Regular cardiac myocyte (primary cell): ENCODE measurements around the gene FXYD5. TPM values are rescaled to one million over a fixed set of nuclear protein-coding genes. Genes with fewer than 3 reads are reported as not detected.

ENCODE experiments used
- total RNA-seq: library from RNA; depleted of rRNA; stranded (reverse); fragments of >200 nt; gene quantifications from 2 replicates; pipeline ENCODE4 v1.2.3, GENCODE V29; 2014

The FXYD5 gene, protein sequence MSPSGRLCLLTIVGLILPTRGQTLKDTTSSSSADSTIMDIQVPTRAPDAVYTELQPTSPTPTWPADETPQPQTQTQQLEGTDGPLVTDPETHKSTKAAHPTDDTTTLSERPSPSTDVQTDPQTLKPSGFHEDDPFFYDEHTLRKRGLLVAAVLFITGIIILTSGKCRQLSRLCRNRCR
- 11.8 and 16.3 TPM in 2 replicates for total RNA-seq

DNA sequence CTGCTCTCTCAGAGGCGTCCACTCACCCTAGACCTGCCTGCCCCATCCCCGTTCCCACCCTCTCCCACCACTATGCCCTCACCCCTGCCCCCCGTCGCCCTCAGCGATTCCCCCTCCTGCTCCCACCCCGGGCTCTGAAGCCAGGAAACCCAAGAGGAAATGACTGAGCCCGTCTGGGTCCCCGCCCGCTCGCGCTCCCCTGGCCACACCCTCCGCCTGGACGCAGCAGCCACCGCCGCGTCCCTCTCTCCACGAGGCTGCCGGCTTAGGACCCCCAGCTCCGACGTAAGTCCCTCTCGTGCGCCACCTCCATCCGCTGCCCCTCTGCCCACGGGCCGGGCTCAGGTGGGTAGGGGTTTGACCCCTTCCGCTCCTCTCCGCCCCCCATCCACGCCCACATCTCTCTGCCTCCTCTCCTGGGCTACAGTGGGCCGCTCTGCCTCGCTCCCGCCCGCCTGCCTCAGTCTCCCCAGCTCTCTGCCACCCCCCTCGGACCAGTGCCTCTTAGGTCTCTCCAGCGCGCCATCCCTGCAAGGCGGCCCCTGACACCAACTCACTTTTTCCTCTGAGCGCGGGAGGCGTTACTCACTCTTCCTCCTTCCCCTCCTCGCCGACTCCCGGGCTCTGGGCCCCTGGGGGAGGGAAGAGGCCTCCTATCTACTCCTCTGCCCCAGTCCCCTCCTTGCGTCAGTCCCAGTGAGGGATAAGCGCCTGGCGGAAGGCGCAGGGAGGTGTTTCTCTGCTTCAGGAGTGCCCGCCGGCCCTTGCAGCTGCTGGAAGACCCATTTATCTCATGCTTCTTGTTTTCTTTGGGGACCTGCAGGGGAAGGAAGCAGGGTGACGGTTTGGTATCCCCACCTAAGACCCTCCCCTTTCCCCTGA is at the start of gene FXYD5:
FXYD5 (plus strand) TSS at position 211 of the 882 bp plus-strand sequence. CDS start 816 bp downstream, outside the sequence.

DNA sequence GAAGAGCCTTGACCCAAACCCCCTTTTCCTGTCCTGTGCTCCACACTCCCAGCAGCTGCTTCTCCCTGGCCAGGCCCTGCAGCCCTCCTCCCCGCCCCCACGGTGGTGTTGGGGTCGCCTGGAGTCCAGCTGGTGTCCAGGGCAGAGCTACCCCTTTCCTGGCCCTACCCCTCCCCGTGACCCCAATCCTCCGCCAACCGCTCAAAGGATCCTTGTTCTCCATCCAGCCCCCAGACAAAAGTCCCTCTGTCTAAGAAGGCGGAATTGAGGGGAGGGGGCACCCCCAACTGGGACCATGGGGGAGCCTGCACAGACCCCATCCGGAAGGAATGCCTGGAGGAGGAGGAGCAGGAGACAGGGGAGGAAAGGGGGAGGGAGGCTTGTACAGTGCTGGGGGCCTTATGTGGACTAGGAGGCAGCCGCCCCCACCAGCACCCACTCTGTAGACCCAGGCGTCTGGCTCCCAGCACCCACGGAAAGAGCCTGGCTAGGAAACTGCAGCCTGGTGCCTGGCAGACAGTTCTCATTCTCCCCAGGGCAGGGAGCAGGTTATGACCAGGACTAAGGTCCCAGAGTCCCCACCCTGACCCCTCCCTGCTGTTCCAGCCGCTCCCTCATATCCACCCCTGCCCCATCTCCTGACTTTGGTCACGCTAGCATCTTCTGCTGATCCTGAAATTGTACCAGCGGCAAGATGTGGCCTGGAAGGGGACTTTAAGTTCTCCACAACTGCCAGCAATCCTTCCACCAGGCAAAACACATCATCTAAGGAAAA is 39.2 kb upstream of the FXYD5 start, which contains the start of gene FXYD3:
FXYD3 (plus strand) TSS at position 647 of the 775 bp plus-strand sequence. CDS start 3,554 bp downstream, outside the sequence.

DNA sequence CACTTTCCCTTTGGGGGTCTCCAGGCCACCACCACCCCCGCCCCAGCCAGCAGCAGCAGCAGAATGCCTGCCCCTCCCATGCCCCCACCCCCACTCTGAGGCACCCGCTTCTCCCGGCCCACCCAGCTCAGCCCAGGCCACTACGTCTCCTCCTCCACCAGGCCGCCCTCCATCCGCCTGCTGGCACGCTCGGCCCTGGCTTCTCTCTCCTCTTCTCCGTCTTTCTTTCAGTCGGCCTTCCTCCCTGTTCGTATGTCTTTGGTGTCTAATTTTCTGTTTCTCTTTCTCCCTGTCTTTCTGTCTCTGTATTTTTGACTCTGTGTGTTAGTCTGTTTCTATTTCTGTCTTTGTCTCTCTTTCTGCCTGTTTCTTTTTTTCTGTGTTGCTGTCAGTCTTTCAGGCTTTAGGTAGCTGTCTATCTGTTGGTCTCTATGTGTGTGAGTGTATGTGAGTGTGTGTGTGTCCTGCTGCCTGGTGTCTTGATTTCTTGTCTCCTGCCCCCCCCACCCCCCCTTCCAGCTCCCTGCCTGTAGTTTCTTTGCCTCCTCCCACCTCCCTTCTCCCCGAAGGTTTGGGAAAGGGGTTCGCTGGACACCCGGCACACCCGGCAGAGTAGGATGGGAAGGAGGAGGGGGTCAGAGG is 19.8 kb upstream of the FXYD5 start, which contains the start of gene LGI4:
LGI4 (minus strand) TSS at position 459 of the 642 bp plus-strand sequence; CDS start at position 80, 379 bp downstream.

DNA sequence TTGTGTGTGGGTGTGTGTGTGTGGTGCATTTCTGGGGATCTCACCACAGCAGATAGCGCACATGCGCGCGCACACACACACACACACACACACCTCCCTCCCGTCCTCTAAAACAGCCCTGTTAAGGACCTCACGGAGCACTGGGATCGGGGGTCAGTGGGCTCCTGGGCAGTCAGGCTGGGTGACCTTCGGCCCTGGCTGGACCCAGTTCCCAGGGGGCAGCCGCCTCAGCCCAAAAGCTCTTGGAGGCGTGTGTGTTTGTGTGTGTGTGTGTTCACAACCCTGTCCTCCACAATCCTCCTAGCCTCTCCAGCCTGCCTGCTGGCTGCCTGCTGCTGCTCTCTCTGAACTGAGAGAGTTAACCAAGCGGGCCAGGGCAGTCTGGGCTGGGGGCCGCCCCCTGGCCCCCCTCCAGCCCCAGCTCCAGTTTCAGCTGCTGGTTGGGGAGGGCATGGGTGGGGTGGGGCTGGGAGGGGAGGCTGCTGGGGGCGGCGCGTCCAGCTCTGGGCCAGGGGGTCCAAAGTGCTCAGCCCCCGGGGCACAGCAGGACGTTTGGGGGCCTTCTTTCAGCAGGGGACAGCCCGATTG is 16.1 kb upstream of the FXYD5 start, which contains the start of gene FXYD1:
FXYD1 (plus strand) TSS at position 520 of the 588 bp plus-strand sequence. CDS start 1,256 bp downstream, outside the sequence.

DNA sequence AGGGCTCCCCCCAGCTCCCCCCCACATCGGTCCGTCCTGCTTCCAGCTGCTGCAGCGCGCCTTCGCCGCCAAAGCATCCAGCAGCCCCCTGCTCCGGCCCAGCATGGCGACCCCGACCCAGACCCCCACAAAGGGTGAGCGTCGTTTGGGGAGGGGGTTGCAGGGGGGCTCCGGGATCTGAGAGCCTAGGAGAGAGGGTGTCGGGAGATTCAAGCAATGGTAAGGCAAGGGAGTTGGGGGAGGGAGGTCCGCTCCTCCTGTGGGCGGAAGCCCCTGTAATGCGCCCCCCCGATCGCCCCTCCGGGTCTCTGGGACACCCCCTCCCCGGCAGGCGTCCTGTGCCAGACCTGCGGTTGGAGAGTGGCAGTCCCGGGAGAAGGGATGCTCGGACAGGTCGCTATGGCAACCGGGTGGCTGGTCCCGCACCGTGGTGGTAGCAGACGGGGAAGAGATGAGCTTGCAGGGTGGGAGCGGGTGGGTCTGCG is 11.3 kb upstream of the FXYD5 start, which contains the start of gene FXYD7:
FXYD7 (plus strand) TSS at position 25 of the 485 bp plus-strand sequence; CDS start at position 104, 79 bp downstream.

Other genes with a start within 250 kb of the FXYD5 start
- 2.7 and 3.1 TPM in 2 replicates for gene ZNF30, start 227.8 kb upstream of the FXYD5 start, total RNA-seq
- 4.8 and 5.6 TPM in 2 replicates for gene ZNF792, start 190.5 kb upstream of the FXYD5 start, total RNA-seq
- 14.2 and 23.1 TPM in 2 replicates for gene GRAMD1A, start 154.4 kb upstream of the FXYD5 start, total RNA-seq
- gene SCN1B, start 124.3 kb upstream of the FXYD5 start, total RNA-seq: 1.3 and 2.3 TPM in 2 replicates
- gene HPN, start 113.0 kb upstream of the FXYD5 start, total RNA-seq: under 0.01 TPM in 1 of 2 replicates, not detected in the other
- gene FXYD3, start 38.9 kb upstream of the FXYD5 start, total RNA-seq: 0.38 TPM in 1 of 2 replicates, not detected in the other
- gene LGI4, start 19.7 kb upstream of the FXYD5 start, total RNA-seq: under 0.01 and 3.7 TPM in 2 replicates
- gene FXYD1, start 15.9 kb upstream of the FXYD5 start, total RNA-seq: 0.58 and 1.4 TPM in 2 replicates
- not detected in 2 replicates for gene FXYD7, start 11.5 kb upstream of the FXYD5 start, total RNA-seq
- gene FAM187B, start 74.0 kb downstream of the FXYD5 start, total RNA-seq: not detected in 2 replicates
- 0.28 and 1.7 TPM in 2 replicates for gene LSR, start 94.3 kb downstream of the FXYD5 start, total RNA-seq
- 33.5 and 49.1 TPM in 2 replicates for gene USF2, start 114.2 kb downstream of the FXYD5 start, total RNA-seq
- 0.19 TPM in 1 of 2 replicates, not detected in the other for gene HAMP, start 127.8 kb downstream of the FXYD5 start, total RNA-seq
- gene MAG, start 137.4 kb downstream of the FXYD5 start, total RNA-seq: 0.96 TPM in 1 of 2 replicates, not detected in the other
- 0.96 and 1.7 TPM in 2 replicates for gene CD22, start 174.5 kb downstream of the FXYD5 start, total RNA-seq
- not detected in 2 replicates for gene FFAR1, start 193.2 kb downstream of the FXYD5 start, total RNA-seq
- gene FFAR3, start 203.7 kb downstream of the FXYD5 start, total RNA-seq: not detected in 2 replicates
- not detected in 2 replicates for gene GPR42, start 216.3 kb downstream of the FXYD5 start, total RNA-seq